Measurements from ENCODE around the gene METTL26. TPM values are rescaled to one million over a fixed set of nuclear protein-coding genes. Genes with fewer than 3 reads are reported as not detected.

METTL26 gene
- total and polyA plus RNA-seq, 2 experiments from 2014 or later = 155 to 218 TPM

GRCh38 chr16:624526-625070 is 11.5 kb downstream of the METTL26 start:
- in situ Hi-C loops (cut with MboI) = no loop called here
- Histone ChIP-seq H3K4me3 (no peak overlapping the region), H3K9me2 (ENCODE audit: insufficient read depth) (no peaks in the 10 kb centered on the region), H3F3A (ENCODE audit: insufficient read depth) (0 out of 2 replicates have a peak, but pooled peaks cover 4% of the 10 kb centered on the region), H4K20me1 (ENCODE audit: insufficient read depth) (no peaks in the 10 kb centered on the region), H3K9me3 (ENCODE audit: low read depth) (no peaks in the 10 kb centered on the region), H3K27ac (no peak overlapping the region), H3K4me1 (ENCODE audit: insufficient read depth) (peaks cover 12% of the 10 kb centered on the region), H3K36me3 (ENCODE audit: low read depth) (no peaks in the 10 kb centered on the region), H2AFZ (no peak overlapping the region), H3K9ac (no peak overlapping the region), H3K4me2 (ENCODE audit: unreplicated experiment) (no peak overlapping the region), H3K27me3 (replicated peaks; ENCODE audit: insufficient read depth) (no peaks in the 10 kb centered on the region), H3K79me2 (ENCODE audit: insufficient read depth) (peaks cover 5% of the 10 kb centered on the region; the same call in 1 of the 2 replicates)
- DNase-seq = no peak
- 81 to 83% methylated on average over 10 of the region's 10 CpGs for WGBS, 2 experiments (ENCODE audit: low coverage in 1 of 2, low lambda C conversion rate in 2 of 2, missing lambda C conversion rate in 2 of 2)
- TF ChIP-seq EZH2phosphoT487 (IDR thresholded peaks at IDR 0.05; ENCODE audit: insufficient read depth, low read depth) = no peak
- TF ChIP-seq EZH2 (IDR thresholded peaks at IDR 0.05; ENCODE audit: insufficient read depth, poor library complexity, severe bottlenecking) = no peak

- 94 to 96% methylated on average over 17 of the region's 17 CpGs for WGBS, 2 experiments (ENCODE audit: low coverage in 1 of 2, low lambda C conversion rate in 2 of 2, missing lambda C conversion rate in 2 of 2)
- Histone ChIP-seq H3K9ac (no peak overlapping the region), H3K27ac (no peak overlapping the region), H3K4me2 (ENCODE audit: unreplicated experiment) (no peak overlapping the region), H3K4me3 (no peak overlapping the region), H3K9me3 (ENCODE audit: low read depth) (no peaks in the 10 kb centered on the region), H3K79me2 (ENCODE audit: insufficient read depth) (peaks cover 5% of the 10 kb centered on the region; the same call in 1 of the 2 replicates), H3F3A (ENCODE audit: insufficient read depth) (0 out of 2 replicates have a peak, but pooled peaks cover 4% of the 10 kb centered on the region), H2AFZ (no peak overlapping the region), H3K36me3 (ENCODE audit: low read depth) (no peaks in the 10 kb centered on the region), H4K20me1 (ENCODE audit: insufficient read depth) (no peaks in the 10 kb centered on the region), H3K4me1 (ENCODE audit: insufficient read depth) (peaks cover 12% of the 10 kb centered on the region), H3K27me3 (replicated peaks; ENCODE audit: insufficient read depth) (no peaks in the 10 kb centered on the region), H3K9me2 (ENCODE audit: insufficient read depth) (no peaks in the 10 kb centered on the region)
- TF ChIP-seq EZH2 (IDR thresholded peaks at IDR 0.05; ENCODE audit: insufficient read depth, poor library complexity, severe bottlenecking) (no peak), EZH2phosphoT487 (IDR thresholded peaks at IDR 0.05; ENCODE audit: insufficient read depth, low read depth) (no peak)
- DNase-seq = no peak
- in situ Hi-C loops (cut with MboI) = no loop called here
Observed at GRCh38 chr16:622920-623280, 13.2 kb downstream of the METTL26 start.

DNA sequence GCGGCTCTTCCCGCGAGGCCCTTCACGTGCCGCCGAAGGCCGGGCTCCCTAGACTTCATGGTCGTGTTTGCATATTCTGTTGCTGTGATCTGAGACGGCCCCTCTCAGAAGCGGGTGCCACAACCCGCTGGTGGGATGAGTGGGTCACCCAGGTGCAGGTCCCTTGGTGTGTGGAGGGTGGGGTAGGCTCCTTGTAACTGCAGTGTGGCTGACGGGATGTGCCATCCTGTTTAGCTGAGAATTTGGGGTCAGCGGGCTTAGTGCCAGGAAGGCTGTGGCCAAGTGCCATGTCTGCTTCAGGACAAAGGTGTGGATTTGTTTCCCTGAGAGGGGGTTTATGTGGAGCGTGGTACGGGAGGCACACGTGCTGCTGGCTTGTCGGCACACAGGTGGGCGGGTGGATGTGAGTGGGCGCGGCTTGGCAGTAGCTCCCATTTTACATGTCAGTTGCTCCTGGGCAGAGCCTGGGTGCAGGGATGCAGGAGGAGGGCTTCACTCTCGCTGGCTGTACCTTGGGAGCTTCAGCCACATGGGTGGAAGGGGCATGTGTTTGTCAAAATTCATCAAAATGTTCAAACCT is 14.5 kb downstream of the METTL26 start:
- no peak for TF ChIP-seq EZH2 (IDR thresholded peaks at IDR 0.05; ENCODE audit: insufficient read depth, poor library complexity, severe bottlenecking)
- no peak overlapping the region for H3K4me3 ChIP-seq
- in situ Hi-C loops (cut with MboI) = no loop called here
- peaks cover 5% of the 10 kb centered on the region; the same call in 1 of the 2 replicates for H3K79me2 ChIP-seq (ENCODE audit: insufficient read depth)
- H3F3A ChIP-seq (ENCODE audit: insufficient read depth) = 0 out of 2 replicates have a peak, but pooled peaks cover 4% of the 10 kb centered on the region
- H2AFZ ChIP-seq = no peak overlapping the region
- peaks cover 5% of the 10 kb centered on the region; the same call in 1 of the 2 replicates for H3K4me1 ChIP-seq (ENCODE audit: insufficient read depth)
- no peak for DNase-seq
- H3K9ac ChIP-seq = no peak overlapping the region
- no peaks in the 10 kb centered on the region for H3K36me3 ChIP-seq (ENCODE audit: low read depth)
- WGBS, 2 experiments (ENCODE audit: low coverage in 1 of 2, low lambda C conversion rate in 2 of 2, missing lambda C conversion rate in 2 of 2) = 96 to 97% methylated on average over 21 of the region's 21 CpGs
- no peaks in the 10 kb centered on the region for H3K9me2 ChIP-seq (ENCODE audit: insufficient read depth)
- H3K27me3 ChIP-seq (replicated peaks; ENCODE audit: insufficient read depth) = no peaks in the 10 kb centered on the region
- no peak overlapping the region for H3K4me2 ChIP-seq (ENCODE audit: unreplicated experiment)
- no peaks in the 10 kb centered on the region for H4K20me1 ChIP-seq (ENCODE audit: insufficient read depth)
- no peaks in the 10 kb centered on the region for H3K9me3 ChIP-seq (ENCODE audit: low read depth)
- H3K27ac ChIP-seq = no peak overlapping the region

DNA sequence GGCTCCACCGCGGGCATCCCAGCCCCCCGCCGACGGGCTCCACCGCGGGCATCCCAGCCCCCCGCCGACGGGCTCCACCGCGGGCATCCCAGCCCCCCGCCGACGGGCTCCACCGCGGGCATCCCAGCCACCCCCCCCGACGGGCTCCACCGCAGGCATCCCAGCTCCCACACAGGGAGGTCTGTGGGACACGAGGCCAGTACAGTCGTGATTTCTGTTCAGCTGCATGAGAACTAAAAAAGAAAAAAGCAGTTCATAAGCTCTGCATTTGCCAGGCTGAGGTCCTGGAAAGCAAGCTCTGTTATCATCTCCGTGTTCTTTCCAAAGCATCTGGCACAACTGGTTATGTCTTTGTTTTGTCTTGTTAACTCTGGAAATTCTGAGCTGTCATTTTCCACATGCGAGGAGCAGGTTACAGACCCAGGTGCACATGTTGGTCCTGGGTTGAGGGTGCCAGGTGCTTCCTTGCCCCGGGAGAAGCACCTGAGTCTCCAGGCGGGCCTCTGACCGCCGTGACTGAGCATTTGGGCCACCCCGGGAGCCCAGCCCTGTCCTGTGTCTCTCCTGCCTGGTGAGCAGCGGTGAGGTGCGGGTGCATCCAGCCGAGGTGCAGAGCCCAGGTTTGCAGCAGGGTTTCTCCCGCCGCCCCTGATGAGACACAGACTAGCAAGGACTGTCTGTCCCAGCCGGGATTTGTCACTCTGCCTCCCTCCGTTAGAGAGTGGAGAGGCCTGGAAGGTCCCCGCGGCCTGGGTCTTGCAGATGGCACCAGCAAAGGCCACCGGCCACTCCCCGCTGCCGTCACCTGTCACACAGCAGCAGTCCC is 15.2 kb downstream of the METTL26 start:
- H3K9ac ChIP-seq = no peak overlapping the region
- H3K4me3 ChIP-seq = no peak overlapping the region
- no peaks in the 10 kb centered on the region for H3F3A ChIP-seq (ENCODE audit: insufficient read depth)
- H3K9me3 ChIP-seq (ENCODE audit: low read depth) = no peaks in the 10 kb centered on the region
- no peak overlapping the region for H3K4me2 ChIP-seq (ENCODE audit: unreplicated experiment)
- H3K27me3 ChIP-seq (replicated peaks; ENCODE audit: insufficient read depth) = no peaks in the 10 kb centered on the region
- WGBS, 2 experiments (ENCODE audit: low coverage in 1 of 2, low lambda C conversion rate in 2 of 2, missing lambda C conversion rate in 2 of 2) = 86 to 89% methylated on average over 22 to 41 of the region's 41 CpGs
- no peak for DNase-seq
- in situ Hi-C loops (cut with MboI) = no loop called here
- no peak for TF ChIP-seq EZH2phosphoT487 (IDR thresholded peaks at IDR 0.05; ENCODE audit: insufficient read depth, low read depth)
- TF ChIP-seq EZH2 (IDR thresholded peaks at IDR 0.05; ENCODE audit: insufficient read depth, poor library complexity, severe bottlenecking) = no peak
- H2AFZ ChIP-seq = no peak overlapping the region
- no peak overlapping the region for H3K27ac ChIP-seq
- H3K79me2 ChIP-seq (ENCODE audit: insufficient read depth) = peaks cover 5% of the 10 kb centered on the region; the same call in 1 of the 2 replicates
- H3K4me1 ChIP-seq (ENCODE audit: insufficient read depth) = no peaks in the 10 kb centered on the region
- no peaks in the 10 kb centered on the region for H4K20me1 ChIP-seq (ENCODE audit: insufficient read depth)
- H3K9me2 ChIP-seq (ENCODE audit: insufficient read depth) = no peaks in the 10 kb centered on the region
- no peaks in the 10 kb centered on the region for H3K36me3 ChIP-seq (ENCODE audit: low read depth)

Measured in GM23248 (cell line).